ENCODE results near the gene MICU1. TPM values are rescaled to one million over a fixed set of nuclear protein-coding genes. Genes with fewer than 3 reads are reported as not detected.
"Not testable (repeated sequence)": the region's sequence is repeated elsewhere in the genome, so short reads cannot be mapped to it uniquely, and the experiment has no call there.

Gene MICU1
- total RNA-seq (10 to 100 TPM; 29.9 to 51.8 (median 44.5) TPM), polyA plus RNA-seq (100 to 1,000 TPM in 1 of 2 donors, 10 to 100 TPM in 1; 42.4 to 117 TPM)
- long read RNA-seq, donor 1, transcript MICU1-201 (12 exons, 2,383 nt): major isoform, 73 of 99 reads
- long read RNA-seq, donor 1, partial matches to known transcripts: 12 of 99 reads
- long read RNA-seq, donor 1, other reads (novel, unspliced or antisense): 13 of 99 reads
- long read RNA-seq, donor 2, transcript MICU1-201 (12 exons, 2,383 nt): major isoform, 23 of 38 reads
- long read RNA-seq, donor 2, partial matches to known transcripts: 12 of 38 reads
- long read RNA-seq, donor 2, other reads (novel, unspliced or antisense): 0 of 38 reads
- long read RNA-seq, donor 3, transcript MICU1-201 (12 exons, 2,383 nt): major isoform, 66 of 82 reads
- long read RNA-seq, donor 3, partial matches to known transcripts: 6 of 82 reads
- long read RNA-seq, donor 3, other reads (novel, unspliced or antisense): 10 of 82 reads

GRCh38 chr10:72625608-72626443 is at the start of gene MICU1:
Gene MICU1, minus strand, starts transcription at chr10:72626079. Its CDS starts 59,286 bp downstream, at chr10:72566793.
- H3K27me3 ChIP-seq: no peaks in the 10 kb centered on the region
- no peaks in the 10 kb centered on the region for H3K36me3 ChIP-seq
- DNase-seq: peak; percentile 96 to 97 (median 96)
- H3K4me1 ChIP-seq (ENCODE audit: insufficient read depth): peaks cover 7% of the 10 kb centered on the region
- peak within 1 kb of the TSS; percentile 69 to 87 for H3K27ac ChIP-seq
- peak within 1 kb of the TSS; percentile 70 for H3K4me3 ChIP-seq
- no peaks in the 10 kb centered on the region for H3K9me3 ChIP-seq
- no peak for TF ChIP-seq CTCF (IDR thresholded peaks at IDR 0.05)
- peak; percentile 69 for TF ChIP-seq POLR2A (IDR thresholded peaks at IDR 0.05)
- intact Hi-C loops (cut with DNase I): loop anchor here in 1 of 4 donors (5.0 kb wide), 1 partner anchor 66 kb away; the partner anchor contains the start of gene MCU
- WGBS, 3 donors: 0% methylated on average over 49 of the region's 49 CpGs

GRCh38 chr10:72674174-72674573 is 48.3 kb upstream of the MICU1 start:
- H3K36me3 ChIP-seq; intact Hi-C loops (cut with DNase I): not testable (repeated sequence)
- WGBS, 3 donors: 92 to 96% (median 95%) methylated on average over 5 of the region's 5 CpGs

GRCh38 chr10:72673280-72673679 is 47.4 kb upstream of the MICU1 start:
- Histone ChIP-seq H3K27ac (no peak overlapping the region), H3K4me1 (ENCODE audit: insufficient read depth) (no peaks in the 10 kb centered on the region), H3K27me3 (no peaks in the 10 kb centered on the region), H3K36me3 (no peaks in the 10 kb centered on the region), H3K4me3 (no peak overlapping the region), H3K9me3 (no peaks in the 10 kb centered on the region)
- TF ChIP-seq CTCF (IDR thresholded peaks at IDR 0.05) (no peak), POLR2A (IDR thresholded peaks at IDR 0.05) (no peak), EP300 (IDR thresholded peaks at IDR 0.05) (no peak)
- no peak for DNase-seq
- WGBS, 3 donors: 84 to 88% (median 87%) methylated on average over 1 of the region's 1 CpG
- intact Hi-C loops (cut with DNase I): no loop called here

More at GRCh38 chr10:72674174-72674573, 48.3 kb upstream of the MICU1 start:
- not testable (repeated sequence) for H3K9me3 ChIP-seq; H3K4me1 ChIP-seq (ENCODE audit: insufficient read depth); H3K27me3 ChIP-seq; H3K4me3 ChIP-seq; DNase-seq; H3K27ac ChIP-seq

GRCh38 chr10:72667207-72667864 is 41.5 kb upstream of the MICU1 start:
- Histone ChIP-seq H3K9me3 (no peaks in the 10 kb centered on the region), H3K36me3 (no peaks in the 10 kb centered on the region), H3K4me1 (ENCODE audit: insufficient read depth) (no peaks in the 10 kb centered on the region), H3K4me3 (no peak overlapping the region), H3K27ac (no peak overlapping the region), H3K27me3 (no peaks in the 10 kb centered on the region)
- DNase-seq: no peak
- intact Hi-C loops (cut with DNase I): no loop called here
- no peak for TF ChIP-seq CTCF (IDR thresholded peaks at IDR 0.05)
- TF ChIP-seq EP300 (IDR thresholded peaks at IDR 0.05): no peak
- TF ChIP-seq POLR2A (IDR thresholded peaks at IDR 0.05): no peak
- WGBS, 3 donors: 84 to 90% (median 89%) methylated on average over 3 of the region's 3 CpGs

All from ovary (tissue), 10 donors.